Pons (tissue), 1 donor: Measurements from ENCODE around the gene XCR1.
A peak's percentile ranks its signal among the peaks of the same experiment; 100 is the strongest.
"Not testable (repeated sequence)": the region's sequence is repeated elsewhere in the genome, so short reads cannot be mapped to it uniquely, and the experiment has no call there.

Source experiments
- DNase-seq: peaks from one replicate; pipeline ENCODE4 v3.0.0-alpha.2; 2016; ENCODE audit warnings: low spot score

Gene XCR1, protein sequence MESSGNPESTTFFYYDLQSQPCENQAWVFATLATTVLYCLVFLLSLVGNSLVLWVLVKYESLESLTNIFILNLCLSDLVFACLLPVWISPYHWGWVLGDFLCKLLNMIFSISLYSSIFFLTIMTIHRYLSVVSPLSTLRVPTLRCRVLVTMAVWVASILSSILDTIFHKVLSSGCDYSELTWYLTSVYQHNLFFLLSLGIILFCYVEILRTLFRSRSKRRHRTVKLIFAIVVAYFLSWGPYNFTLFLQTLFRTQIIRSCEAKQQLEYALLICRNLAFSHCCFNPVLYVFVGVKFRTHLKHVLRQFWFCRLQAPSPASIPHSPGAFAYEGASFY

DNA sequence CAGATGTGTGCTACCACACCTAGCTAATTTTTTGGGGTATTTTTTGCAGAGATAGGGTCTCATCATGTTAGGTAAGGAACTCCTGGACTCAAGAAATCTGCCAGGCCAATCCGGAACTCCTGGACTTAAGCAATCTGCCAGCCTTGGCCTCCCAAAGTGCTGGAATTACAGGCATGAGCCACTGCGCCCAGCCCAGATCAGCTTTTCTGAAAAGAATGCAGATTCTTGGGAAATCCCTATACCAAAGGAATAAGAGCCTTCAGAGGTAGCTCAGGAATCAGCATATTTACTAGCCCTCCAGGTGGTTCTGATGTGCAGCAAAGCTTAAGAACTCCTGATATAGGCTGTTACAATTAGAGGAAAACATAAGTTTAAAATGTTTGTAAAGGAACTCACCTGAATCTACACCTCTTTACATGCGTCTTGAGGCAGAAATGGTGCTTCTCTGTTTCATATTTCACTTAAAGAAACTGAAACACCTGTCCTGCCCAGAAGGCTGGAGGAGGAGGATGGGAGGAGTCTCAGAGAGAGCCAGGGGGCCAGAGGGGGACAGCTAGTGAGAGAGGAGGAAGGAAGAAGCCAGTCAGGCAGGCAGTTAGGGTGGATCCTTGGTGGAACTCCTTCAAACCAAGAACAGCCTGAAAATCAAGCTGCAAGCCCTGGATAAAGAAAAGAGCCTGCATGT lies at the start of gene XCR1:
Gene XCR1, minus strand, starts transcription at position 463 of the 685 bp plus-strand sequence. CDS start 5,536 bp downstream, outside the sequence.
- DNase-seq: no peak

DNA sequence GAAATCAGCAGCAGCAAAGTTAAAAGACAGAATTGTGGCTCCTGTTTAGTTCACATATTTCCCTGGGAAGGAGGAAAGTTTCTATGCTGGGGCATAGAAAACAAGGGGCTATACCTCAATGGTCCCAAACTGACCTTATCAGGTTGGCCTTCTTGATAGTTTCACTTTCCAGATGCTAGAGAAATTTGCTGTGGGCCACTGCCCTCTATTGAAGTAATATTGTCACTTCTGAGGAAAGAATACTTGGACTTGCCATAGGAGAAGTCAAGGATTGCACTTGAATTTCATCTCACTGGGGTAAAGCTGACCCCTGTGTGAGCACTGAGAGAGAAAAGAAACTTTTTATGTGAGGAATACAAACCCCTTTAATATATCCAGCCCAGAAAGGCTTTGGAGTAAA lies 49.3 kb upstream of the XCR1 start:
- peak; percentile 55 for DNase-seq

DNA sequence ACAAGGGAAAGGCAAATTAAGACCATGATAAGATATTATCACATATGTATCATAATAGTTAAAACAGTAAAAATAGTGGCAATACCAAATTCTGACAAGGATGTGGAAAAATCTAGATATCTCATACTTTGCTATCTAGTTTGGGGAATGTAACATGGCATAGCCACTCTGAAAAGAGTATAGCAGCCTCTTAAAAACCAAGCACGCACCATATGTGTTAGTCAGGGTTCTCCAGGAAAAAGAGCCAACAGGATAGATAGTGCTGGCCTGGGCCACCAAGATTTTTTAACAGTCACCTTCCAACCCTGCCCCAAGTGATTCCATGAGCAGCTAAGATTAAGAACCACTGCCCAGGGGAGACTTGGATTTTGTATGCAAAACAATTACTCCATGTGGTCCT lies 48.5 kb upstream of the XCR1 start:
- no peak for DNase-seq

DNA sequence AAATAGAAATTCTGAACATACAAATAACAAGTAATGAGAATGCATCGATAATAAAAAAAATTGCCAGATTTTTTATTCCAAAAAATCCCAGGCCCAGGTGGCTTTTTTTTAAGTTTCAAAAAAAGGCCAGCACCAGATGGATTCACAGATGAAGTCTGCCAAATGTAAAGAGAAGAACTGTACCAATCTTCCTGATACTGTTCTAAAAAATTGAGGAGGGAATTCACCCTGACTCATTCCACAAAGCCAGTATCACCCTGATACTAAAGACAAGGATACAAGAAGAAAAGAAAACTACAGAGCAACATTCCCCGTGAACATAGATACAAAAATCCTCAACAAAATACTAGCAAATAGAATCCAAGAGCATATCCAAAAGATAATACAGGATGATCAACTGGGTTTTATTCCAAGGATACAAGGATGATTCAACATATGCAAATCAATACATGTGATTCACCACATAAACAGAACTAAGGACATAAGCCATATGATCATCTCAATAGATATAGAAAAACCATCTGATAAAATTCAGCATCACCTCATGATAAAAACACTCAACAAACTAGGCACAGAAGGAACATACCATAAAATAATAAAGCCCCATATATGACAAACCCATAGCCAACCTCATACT lies 44.1 kb upstream of the XCR1 start:
- no peak for DNase-seq

DNA sequence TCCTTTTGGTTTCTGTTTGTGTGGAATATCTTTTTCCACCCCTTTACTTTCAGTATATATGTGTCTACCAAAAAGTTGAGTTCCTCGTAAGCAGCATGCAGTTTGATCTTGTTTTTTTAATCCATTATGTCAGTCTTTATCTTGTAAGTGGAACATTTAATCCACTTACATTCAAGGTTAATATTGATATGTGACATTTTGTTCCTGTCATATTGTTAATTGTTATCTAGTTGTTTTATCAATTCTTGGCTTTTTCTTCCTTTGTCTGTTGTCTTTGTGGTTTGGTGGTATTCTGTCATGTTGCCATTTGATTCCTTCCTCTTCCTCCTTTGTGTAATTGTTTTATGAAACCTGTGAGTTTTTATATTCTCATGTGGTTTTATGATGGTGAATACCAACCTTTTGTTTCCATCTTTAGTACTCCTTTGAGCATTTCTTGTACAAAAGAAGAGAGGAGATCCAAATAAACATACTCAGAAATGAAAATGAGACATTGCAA lies 43.4 kb upstream of the XCR1 start:
- DNase-seq: no peak

DNA sequence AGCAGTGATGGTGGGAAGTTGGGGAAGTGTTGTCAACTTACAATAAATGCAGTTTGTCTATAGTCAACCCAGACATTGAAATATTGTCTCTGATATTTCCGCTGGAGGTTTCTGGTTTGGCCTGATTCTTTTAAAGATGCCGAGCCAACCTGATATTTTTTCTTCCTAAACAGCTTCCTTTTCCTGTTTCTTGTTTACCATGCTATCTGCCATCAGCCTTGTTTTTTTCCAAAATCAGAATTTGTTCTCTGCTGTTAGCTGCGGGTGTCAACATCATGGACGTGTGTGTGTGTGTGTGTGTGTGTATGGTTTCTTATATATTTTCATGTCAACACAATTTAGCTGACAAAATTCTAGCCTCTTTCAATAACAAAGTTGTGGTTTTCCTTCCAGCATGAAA lies 41.2 kb upstream of the XCR1 start:
- DNase-seq: no peak

DNA sequence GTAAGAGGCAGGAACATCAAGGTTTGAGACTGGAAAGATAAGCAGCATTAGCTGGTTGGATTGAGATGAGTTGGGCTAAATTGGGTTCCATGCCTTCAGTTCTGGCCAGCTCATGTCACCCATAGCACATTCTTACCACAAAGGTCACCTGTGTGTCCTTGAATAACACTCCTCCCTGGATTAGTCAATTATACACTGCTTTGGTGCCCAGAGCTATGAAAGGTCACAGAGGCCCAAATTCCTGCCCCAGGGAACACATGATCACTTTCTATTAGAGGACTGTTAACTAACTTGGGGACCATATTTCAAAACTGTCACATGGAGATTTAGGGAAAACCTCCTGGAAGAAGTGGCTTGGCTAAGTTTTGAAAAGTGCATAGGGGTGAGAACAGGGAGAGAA lies 40.1 kb upstream of the XCR1 start:
- no peak for DNase-seq

DNA sequence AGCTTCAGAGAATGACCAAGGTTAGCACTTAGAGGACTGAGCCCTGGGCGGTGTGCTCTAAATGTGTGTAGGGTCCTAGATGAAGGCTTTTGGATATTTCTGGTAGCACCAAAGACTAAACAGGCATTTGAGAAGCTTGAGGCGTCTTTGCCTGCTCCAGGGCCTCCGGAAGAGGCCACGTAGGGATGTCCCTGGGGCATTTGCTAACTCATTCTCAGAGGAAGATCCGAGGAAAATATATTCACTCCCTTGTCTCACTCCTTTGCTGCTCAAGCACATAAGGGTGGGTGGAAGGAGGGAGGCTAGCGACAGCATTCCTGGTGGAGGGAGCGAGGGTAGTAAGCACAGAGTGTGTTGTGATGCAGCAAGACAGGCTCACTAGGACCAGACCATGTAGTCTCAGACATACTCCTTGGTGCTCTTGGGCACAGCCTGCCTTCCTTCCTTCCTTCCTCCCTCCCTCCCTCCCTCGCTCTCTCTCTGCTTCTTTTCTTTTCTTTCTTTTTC lies 38.5 kb upstream of the XCR1 start:
- DNase-seq: no peak

DNA sequence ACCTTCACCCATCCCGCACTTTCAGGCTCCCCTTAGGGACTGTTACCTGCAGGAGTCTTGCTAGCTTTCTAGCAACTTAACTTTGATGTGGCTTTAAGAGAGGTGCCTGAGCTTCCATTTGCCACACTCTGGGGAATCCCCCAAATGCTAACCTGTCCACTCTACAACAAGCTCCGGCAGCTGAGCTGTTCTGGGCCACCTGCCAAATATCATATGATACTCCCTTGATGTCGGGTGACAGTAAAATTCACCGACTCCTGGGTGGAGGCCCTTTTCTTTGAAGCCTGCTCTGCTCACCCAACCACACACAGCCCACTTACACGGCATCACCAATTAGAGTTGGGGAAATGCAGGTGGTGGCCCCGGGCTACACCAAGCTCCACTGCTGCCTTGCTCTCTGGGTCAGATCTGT lies 38.0 kb upstream of the XCR1 start:
- DNase-seq: no peak

DNA sequence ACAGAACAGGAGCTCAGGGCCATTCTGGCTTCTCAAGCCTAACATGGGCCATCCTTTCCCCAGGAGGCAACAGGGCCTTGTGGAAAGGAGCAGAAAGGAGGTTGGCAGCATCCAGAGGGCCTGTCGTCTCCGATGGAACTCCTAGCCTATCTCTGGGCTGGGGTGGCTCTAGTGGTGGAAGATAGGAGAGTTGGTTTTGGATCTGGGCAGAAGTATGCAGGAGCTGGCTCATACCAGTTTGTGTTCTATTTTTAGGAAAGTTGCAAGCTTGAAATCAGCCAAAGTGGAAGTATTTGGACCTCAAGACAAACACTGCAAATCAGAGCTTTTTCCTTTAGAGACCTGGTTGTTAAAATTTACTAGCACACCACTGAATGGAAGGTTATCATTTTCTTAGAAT lies 35.4 kb upstream of the XCR1 start:
- peak; percentile 25 for DNase-seq

DNA sequence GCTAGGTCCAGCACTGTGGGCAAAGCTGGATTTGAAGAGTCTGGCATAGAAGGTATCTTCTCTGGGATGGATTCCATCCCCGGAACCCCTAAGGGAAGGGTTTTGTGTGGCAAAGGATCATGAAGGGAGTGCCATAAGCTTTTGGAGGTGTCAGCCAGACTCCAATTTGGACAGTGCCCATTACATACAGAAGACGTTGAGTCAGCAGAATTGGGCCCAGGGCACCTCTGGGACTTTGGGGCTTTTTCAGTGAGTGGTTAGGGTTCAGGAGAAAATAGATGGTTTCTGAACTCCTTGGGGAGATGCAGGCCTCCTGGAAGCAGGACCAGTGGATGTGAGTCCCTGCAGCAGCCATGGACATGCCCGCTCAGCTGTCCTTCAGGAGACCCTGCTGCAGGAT lies 34.6 kb upstream of the XCR1 start:
- no peak for DNase-seq

DNA sequence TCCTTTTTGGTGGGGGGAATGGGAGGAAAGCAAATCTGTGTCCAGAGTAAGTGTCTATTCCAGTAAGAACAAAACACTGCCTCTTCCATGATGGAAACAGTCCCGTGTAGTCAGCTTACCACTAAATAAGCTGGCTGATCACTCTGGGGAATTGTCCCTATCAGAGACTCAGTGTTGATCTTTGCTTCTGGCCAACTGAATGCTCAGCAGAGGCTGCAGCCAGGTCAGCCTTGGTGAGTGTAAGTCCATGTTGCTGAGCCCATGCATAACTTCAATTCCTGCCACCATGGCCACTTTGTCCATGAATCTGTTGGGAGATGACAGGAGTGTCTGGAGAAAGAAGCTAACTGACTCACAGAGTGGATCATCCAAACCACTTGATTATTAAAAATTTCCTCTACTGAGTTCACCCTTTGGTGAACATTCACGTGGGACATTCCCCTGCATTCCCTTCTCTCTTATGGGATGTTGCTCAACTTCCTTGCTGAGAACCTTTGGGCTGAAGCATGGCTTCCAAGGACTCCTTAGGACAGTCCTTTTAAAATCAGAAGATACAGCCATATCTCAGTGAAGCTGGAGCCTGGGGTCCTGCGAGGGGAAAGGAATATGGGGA lies 33.9 kb upstream of the XCR1 start:
- DNase-seq: no peak

DNA sequence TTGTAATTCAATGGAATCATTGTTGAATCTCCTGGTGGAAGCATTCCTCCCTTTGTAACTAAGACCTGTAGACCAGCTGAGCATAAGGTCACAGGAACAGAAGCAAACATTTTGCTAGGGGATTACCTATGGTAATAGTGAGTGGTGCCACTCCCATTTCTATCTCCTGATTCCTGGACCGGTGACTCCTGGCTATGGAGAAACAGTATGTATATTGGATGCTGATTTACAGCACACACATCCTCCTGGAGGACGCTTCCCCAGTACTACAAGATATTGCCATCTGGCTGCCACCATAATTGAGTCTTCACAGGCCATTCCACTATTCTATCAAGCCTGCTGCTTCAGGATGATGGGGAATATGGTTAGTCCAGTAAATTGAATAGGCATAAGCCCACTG lies 33.3 kb upstream of the XCR1 start:
- no peak for DNase-seq

DNA sequence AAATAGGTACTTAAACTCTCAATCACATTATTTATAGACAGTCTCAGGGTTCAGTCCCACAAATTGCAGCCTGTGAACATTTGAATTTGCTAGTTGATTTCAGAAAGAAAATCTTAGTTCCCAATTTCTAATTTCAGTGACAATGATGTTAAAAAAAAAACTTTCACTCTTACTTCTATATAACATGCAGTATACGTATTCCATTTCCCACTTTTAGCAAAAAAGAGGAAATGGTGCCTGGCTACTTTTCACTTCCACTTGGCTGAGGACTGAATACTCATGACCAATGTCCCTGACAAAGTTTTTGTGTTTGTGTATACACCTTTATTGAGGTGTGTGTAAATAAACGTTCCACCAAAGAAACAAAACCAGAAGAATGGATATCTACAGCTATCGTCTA lies 32.1 kb upstream of the XCR1 start:
- DNase-seq: peak; percentile 76

DNA sequence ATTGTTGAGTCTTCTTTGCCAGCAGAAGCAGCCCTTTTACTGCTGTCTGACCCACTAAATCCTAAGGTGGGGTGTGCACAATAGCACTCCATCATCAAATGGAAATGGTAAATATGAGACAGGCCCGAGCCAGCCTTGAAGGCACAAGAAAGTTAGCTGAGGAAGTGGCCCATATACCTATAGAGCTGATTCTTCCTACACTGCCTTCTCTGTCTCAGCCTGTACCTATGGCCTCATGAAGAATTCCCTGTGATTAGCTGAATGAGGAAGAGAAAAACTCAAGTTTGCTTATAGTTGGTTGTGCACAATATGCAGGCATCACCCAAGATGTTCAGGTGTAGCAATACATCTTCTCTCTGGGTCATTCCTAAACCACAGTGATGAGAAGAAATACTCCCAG lies 31.7 kb upstream of the XCR1 start:
- DNase-seq: peak; percentile 12

DNA sequence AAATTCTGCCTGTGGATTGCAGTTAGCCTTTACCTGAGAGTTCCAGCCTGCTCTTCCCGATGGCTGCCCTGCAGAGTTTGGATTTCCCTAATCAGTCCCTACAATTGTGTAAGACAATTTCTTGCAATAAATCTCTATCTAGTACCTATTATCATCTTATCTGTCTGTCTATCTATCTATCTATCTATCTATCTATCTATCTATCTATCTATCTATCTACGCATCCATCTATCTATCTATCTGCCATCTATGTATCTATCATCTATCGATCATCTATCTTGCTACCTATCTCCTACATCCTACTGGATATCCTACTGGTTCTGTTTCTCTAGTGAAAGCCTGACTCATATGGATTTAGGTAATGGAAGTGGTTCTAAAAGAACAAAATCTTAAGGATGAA lies 30.4 kb upstream of the XCR1 start:
- no peak for DNase-seq

DNA sequence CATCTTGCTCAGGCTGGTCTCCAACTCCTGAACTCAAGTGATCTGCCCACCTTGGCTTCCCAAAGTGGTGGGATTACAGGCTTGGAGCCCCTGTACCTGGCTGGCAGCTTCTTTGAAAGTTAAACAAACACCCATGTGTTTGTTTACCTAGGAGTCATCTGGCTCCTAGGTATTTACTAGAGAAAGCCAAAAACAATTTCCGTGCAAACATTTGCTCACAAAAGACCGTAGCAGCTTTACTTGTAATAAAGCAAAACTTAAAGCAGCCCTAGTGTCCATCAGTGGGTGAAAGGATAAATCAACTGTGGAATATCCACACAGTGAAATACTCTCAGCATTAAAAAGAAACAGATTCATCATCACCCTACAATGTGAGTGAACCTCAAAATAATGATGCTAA lies 29.4 kb upstream of the XCR1 start:
- no peak for DNase-seq

DNA sequence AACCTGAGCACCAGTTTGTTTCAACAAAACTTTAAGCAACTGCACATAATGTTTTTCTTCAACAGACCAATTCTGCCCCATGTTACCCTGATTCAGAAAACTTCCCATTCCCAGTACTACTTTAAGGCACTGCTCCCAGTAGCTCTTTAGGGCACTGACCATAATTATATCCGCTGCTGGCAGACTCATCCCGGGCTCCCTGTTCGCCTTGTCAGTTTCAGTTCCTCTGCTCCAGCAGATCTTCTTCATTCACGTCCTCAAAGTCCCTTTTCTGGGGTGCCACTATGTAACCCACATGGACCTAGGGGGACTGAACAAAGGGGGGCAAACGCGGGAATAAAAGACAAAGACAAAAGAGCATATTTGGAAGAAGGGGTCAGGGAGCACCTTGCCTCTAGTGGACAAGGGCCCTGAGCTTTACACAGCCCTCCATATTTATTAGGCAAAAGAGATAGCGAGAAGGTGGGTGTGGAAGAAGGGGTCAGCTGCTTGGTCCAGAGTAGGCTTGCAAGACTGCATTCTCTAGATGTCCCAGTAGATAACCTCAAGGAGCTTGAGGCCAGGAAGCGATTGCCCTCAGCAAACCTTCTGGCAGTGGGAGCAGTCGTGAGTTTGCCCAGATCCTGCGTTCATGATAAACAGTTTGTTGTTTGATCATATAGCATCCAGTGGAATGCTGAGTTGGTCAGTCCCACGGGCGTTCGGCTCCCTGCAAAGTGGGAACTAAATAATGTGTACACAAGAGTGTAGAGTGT lies 26.7 kb upstream of the XCR1 start:
- peak; percentile 38 for DNase-seq

DNA sequence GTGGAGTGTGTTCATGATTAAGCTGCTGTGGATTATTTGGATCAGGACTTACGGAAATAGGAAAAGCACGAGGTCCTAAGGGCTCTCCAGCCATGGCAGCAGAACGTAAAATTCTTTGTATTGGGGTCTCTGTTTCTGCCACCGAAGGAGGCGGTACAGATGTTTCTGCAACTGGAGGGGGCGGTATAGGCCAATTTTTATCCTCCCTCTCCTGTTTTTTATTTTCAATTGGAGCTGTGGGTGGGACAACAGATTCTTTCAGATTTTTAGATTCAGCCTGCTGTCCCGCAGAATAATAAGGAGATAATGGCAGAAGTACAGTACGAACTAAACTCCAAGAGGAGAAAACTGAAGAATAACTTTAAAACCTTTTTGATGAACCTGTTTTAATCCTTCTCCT lies 26.0 kb upstream of the XCR1 start:
- DNase-seq: not testable (repeated sequence)

DNA sequence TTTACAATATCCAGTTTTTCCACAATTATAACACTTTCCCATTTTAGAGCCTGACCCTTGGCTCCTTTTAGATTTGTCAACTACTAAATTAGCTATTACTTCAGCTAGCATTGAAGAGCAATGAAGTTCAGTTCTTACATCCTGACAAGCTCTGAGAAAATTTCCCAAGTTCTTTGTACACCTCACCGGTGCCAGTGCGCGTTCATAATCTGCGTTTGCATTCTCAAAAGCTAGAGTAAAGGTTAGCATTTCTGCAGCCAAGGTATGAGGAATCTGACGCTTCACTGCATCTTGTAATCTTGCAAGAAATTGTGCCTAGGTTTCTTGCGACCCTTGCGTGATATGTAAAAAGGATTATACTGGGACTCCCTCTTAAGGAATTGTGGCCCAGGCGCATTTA lies 25.2 kb upstream of the XCR1 start:
- no peak for DNase-seq

DNA sequence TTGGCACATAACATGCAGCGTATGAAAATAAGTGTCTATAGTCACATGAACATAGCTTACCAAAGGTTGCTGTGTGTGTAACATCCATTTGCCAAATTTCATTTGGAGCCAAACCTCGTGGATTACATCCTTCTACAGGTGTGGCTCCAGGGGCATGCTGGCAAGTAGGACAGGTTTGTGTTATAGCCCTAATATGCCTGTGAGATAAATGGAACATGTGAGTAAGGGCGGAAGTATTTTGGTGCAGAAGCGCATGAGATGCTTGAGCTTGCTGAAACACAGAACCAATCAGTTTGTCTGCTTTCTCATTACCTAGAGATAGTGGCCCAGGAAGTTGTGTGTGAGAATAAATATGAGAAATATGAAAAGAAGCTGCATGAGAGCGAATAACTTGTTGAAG lies 21.8 kb upstream of the XCR1 start:
- DNase-seq: no peak

DNA sequence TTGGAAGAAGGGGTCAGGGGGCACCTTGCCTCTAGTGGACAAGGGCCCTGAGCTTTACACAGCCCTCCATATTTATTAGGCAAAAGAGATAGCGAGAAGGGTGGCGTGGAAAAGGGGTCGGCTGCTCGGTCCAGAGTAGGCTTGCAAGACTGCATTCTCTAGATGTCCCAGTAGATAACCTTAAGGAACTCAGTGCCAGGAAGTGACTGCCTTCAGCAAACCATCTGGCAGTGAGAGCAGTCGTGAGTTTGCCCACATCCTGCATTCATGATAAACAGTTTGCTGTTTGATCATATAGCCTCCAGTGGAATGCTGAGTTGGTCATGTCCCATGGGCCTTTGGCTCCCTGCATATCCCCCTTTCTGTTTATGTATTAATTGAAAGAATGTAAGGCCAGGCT lies 18.9 kb upstream of the XCR1 start:
- DNase-seq: not testable (repeated sequence)
